Pancreas (tissue), 10 donors: ENCODE measurements around the gene PDZD2. TPM values are rescaled to one million over a fixed set of nuclear protein-coding genes. Genes with fewer than 3 reads are reported as not detected.
A peak's percentile ranks its signal among the peaks of the same experiment; 100 is the strongest.

Experiments
- ATAC-seq, 4 donors: fragments of 200-7000 bp; cut with Tn5 transposase; one replicate each; pipeline versions ENCODE4 v1.8.0 to v1.9.1; 2020; ENCODE audit warnings: mild to moderate bottlenecking in 4 of 4, moderate library complexity in 4 of 4
- DNase-seq, 6 donors: peaks; one replicate each; pipeline ENCODE4 v3.0.0-alpha.2; 2020
- FAIRE-seq: peaks from 2 replicates; lab custom pipeline; 2012; peaks lifted over from hg19 to GRCh38; lab: Jason Lieb, UNC
- H3K27ac ChIP-seq, 4 donors: fragments of 200-600 bp; sonication (generic); 1 replicate in 3 of 4; 2 replicates in 1 of 4; pipeline versions ENCODE4 v1.5.0 to v1.8.0; 2020
- H3K27me3 ChIP-seq, 4 donors: fragments of 200-600 bp; one replicate each; pipeline ENCODE4 v1.8.0; 2021
- H3K36me3 ChIP-seq, 3 donors: fragments of 200-600 bp; sonication (generic) in 1 of 3; one replicate each; pipeline versions ENCODE4 v1.5.0 to v1.8.0; 2020 to 2021
- H3K4me1 ChIP-seq, 3 donors: fragments of 200-600 bp; one replicate each; pipeline ENCODE4 v1.8.0; 2021
- H3K4me3 ChIP-seq, 4 donors: fragments of 200-600 bp; sonication (generic) in 2 of 4; one replicate each; pipeline versions ENCODE4 v1.5.0 to v1.8.0; 2020 to 2021
- H3K9me3 ChIP-seq, 4 donors: fragments of 200-600 bp; one replicate each; pipeline ENCODE4 v1.8.0; 2021
- CTCF ChIP-seq, 4 donors: fragments of 200-600 bp; sonication (generic) in 3 of 4; IDR thresholded peaks; one replicate each; pipeline versions ENCODE4 v1.5.0 to v1.8.0; 2021; ENCODE audit warnings: antibody characterized with exemption in 4 of 4
- WGBS, 2 donors: extraction: QIAGEN DNeasy Blood & Tissue Kit; methylation state at CpG; one replicate each; pipeline ENCODE4 v1.1.7; 2013; 5-methylcytosine and 5-hydroxymethylcytosine counted together
- intact Hi-C, 3 donors: fragments of 100-400 bp; cut with DNase I; formaldehyde crosslinking; loops; one replicate each; pipeline versions ENCODE4 v1.11.1 to v1.14.2; 2022
- polyA plus RNA-seq, 2 donors: library from polyadenylated mRNA; stranded (reverse); fragments of 200-250 nt; gene quantifications; one replicate each; pipeline ENCODE4 v1.2.3, GENCODE V29; 2013
- total RNA-seq, 6 donors: library from RNA; stranded (reverse); fragmentation: NEBNext Ultra II Directional in 4 of 6; extraction: Animal tissue kit (Norgen Biotek cat#: 25700) in 4 of 6; gene quantifications; one replicate each; pipeline versions ENCODE4 v1.2.1 to v1.2.4, GENCODE V29; 2021 to 2023
- donor health status: healthy with polysubstance abuse.
- donor health status: DM: no; HTN: no; CAD: no; lungs with moderate emphysema.
- donor health status: DM: no; HTN: no; CAD: no.
- donor health status: control.
- donor health status: control.
- donor health status: Bipolar disorder and iron deficiency.
- donor health status: DM: yes; HTN: yes; CAD: no.
- donor health status: DM: no; HTN: no; CAD: no.
- donor health status: DM: no; HTN: no; CAD: no.
- donor health status: DM: yes; HTN: yes; CAD: no.

PDZD2 gene
- total and polyA plus RNA-seq, 8 donors = 1.4 to 4.5 (median 3.3) TPM

GRCh38 chr5:32023816-32024215 is 384.9 kb downstream of the PDZD2 start:
- ATAC-seq (no peak), FAIRE-seq (no peak), DNase-seq (no peak)
- TF ChIP-seq CTCF (IDR thresholded peaks at IDR 0.05) = no peak
- Histone ChIP-seq H3K9me3 (no peaks in the 10 kb centered on the region), H3K4me1 (no peaks in the 10 kb centered on the region), H3K27me3 (no peaks in the 10 kb centered on the region), H3K4me3 (no peak overlapping the region), H3K27ac (no peak overlapping the region), H3K36me3 (no peaks in the 10 kb centered on the region)
- 63 to 68% methylated on average over 8 of the region's 8 CpGs for WGBS, 2 donors
- intact Hi-C loops = no loop called here

- intact Hi-C loops = no loop called here
- H3K27ac ChIP-seq = no peak overlapping the region
- no peak overlapping the region for H3K4me3 ChIP-seq
- WGBS, 2 donors = 71 to 84% methylated on average over 2 of the region's 2 CpGs
- H3K4me1 ChIP-seq = no peaks in the 10 kb centered on the region
- H3K27me3 ChIP-seq = no peaks in the 10 kb centered on the region
- no peak for ATAC-seq
- no peak for TF ChIP-seq CTCF (IDR thresholded peaks at IDR 0.05)
- FAIRE-seq = no peak
- H3K9me3 ChIP-seq = no peaks in the 10 kb centered on the region
- DNase-seq = no peak
- no peaks in the 10 kb centered on the region for H3K36me3 ChIP-seq
These were observed 385.8 kb downstream of the PDZD2 start for GRCh38 chr5:32024751-32025150.

GRCh38 chr5:32027093-32027716 is 388.3 kb downstream of the PDZD2 start:
- no peaks in the 10 kb centered on the region for H3K9me3 ChIP-seq
- no peaks in the 10 kb centered on the region for H3K36me3 ChIP-seq
- intact Hi-C loops = no loop called here
- no peaks in the 10 kb centered on the region for H3K4me1 ChIP-seq
- H3K27ac ChIP-seq = no peak overlapping the region
- FAIRE-seq = no peak
- ATAC-seq = no peak
- TF ChIP-seq CTCF (IDR thresholded peaks at IDR 0.05) = no peak
- WGBS, 2 donors = 58 to 68% methylated on average over 13 to 14 of the region's 14 CpGs
- H3K4me3 ChIP-seq = no peak overlapping the region
- no peaks in the 10 kb centered on the region for H3K27me3 ChIP-seq
- no peak for DNase-seq

GRCh38 chr5:32027717-32028458 is 389.0 kb downstream of the PDZD2 start:
- no peak for TF ChIP-seq CTCF (IDR thresholded peaks at IDR 0.05)
- peak in 2 of 6 donors; percentile 17 to 21 for DNase-seq
- intact Hi-C loops = no loop called here
- FAIRE-seq = no peak
- Histone ChIP-seq H3K36me3 (no peaks in the 10 kb centered on the region), H3K4me1 (no peaks in the 10 kb centered on the region), H3K4me3 (no peak overlapping the region), H3K9me3 (no peaks in the 10 kb centered on the region), H3K27me3 (no peaks in the 10 kb centered on the region), H3K27ac (no peak overlapping the region)
- peak in 3 of 4 donors; percentile 76 to 85 (median 77) for ATAC-seq
- WGBS, 2 donors = 54 to 62% methylated on average over 10 of the region's 10 CpGs

GRCh38 chr5:32029261-32029660 is 390.3 kb downstream of the PDZD2 start:
- H3K36me3 ChIP-seq = no peaks in the 10 kb centered on the region
- DNase-seq (no peak), ATAC-seq (no peak), FAIRE-seq (no peak)
- no peaks in the 10 kb centered on the region for H3K4me1 ChIP-seq
- no peaks in the 10 kb centered on the region for H3K9me3 ChIP-seq
- intact Hi-C loops = no loop called here
- TF ChIP-seq CTCF (IDR thresholded peaks at IDR 0.05) = no peak
- 78 to 82% methylated on average over 2 of the region's 2 CpGs for WGBS, 2 donors
- H3K4me3 ChIP-seq = no peak overlapping the region
- no peaks in the 10 kb centered on the region for H3K27me3 ChIP-seq
- no peak overlapping the region for H3K27ac ChIP-seq
